WTC11 (cell line): ENCODE results near the gene DCP1B.

Experiments
- AFF4 ChIP-seq: sonication (generic); formaldehyde crosslinking; IDR thresholded peaks from 2 replicates; pipeline ENCODE4 v1.8.1; 2023; ENCODE audit warnings: mild to moderate bottlenecking, missing genetic modification reagents, borderline replicate concordance
- ATF3 ChIP-seq: sonication (generic); formaldehyde crosslinking; conservative IDR thresholded peaks from 2 replicates; pipeline ENCODE4 v1.8.1; 2022; ENCODE audit warnings: mild to moderate bottlenecking, missing genetic modification reagents
- ESRRA ChIP-seq: sonication (generic); formaldehyde crosslinking; IDR thresholded peaks from 2 replicates; pipeline ENCODE4 v1.8.1; 2022; ENCODE audit warnings: mild to moderate bottlenecking, missing genetic modification reagents, borderline replicate concordance
- ETV6 ChIP-seq: sonication (generic); formaldehyde crosslinking; IDR thresholded peaks from 2 replicates; pipeline ENCODE4 v1.8.1; 2022; ENCODE audit warnings: mild to moderate bottlenecking, missing genetic modification reagents
- NR2C2 ChIP-seq: sonication (generic); formaldehyde crosslinking; IDR thresholded peaks from 2 replicates; pipeline ENCODE4 v1.8.0; 2022; ENCODE audit warnings: mild to moderate bottlenecking, missing genetic modification reagents
- NR3C1 ChIP-seq: sonication (generic); formaldehyde crosslinking; conservative IDR thresholded peaks from 2 replicates; pipeline ENCODE4 v1.8.1; 2023; ENCODE audit warnings: low read depth, mild to moderate bottlenecking, missing genetic modification reagents
- TEAD1 ChIP-seq: sonication (generic); formaldehyde crosslinking; IDR thresholded peaks from 2 replicates; pipeline ENCODE4 v1.8.0; 2022; ENCODE audit warnings: mild to moderate bottlenecking, missing genetic modification reagents
- TEAD4 ChIP-seq: sonication (generic); formaldehyde crosslinking; IDR thresholded peaks from 2 replicates; pipeline ENCODE4 v1.8.0; 2022; ENCODE audit warnings: mild to moderate bottlenecking, missing genetic modification reagents
- ZNF512 ChIP-seq: sonication (generic); formaldehyde crosslinking; IDR thresholded peaks from 2 replicates; pipeline ENCODE4 v1.8.1; 2022; ENCODE audit warnings: missing genetic modification reagents, borderline replicate concordance
- TF ChIP-seq, protein P1 (sequence below): fragments of 200-600 bp; IDR thresholded peaks from 2 replicates; pipeline ENCODE4 v1.8.0; 2022; ENCODE audit warnings: antibody characterized with exemption
- TF ChIP-seq, protein P2 (sequence below): sonication (generic); formaldehyde crosslinking; IDR thresholded peaks from 2 replicates; pipeline ENCODE4 v1.8.1; 2022; ENCODE audit warnings: mild to moderate bottlenecking, moderate library complexity, missing genetic modification reagents

DNA sequence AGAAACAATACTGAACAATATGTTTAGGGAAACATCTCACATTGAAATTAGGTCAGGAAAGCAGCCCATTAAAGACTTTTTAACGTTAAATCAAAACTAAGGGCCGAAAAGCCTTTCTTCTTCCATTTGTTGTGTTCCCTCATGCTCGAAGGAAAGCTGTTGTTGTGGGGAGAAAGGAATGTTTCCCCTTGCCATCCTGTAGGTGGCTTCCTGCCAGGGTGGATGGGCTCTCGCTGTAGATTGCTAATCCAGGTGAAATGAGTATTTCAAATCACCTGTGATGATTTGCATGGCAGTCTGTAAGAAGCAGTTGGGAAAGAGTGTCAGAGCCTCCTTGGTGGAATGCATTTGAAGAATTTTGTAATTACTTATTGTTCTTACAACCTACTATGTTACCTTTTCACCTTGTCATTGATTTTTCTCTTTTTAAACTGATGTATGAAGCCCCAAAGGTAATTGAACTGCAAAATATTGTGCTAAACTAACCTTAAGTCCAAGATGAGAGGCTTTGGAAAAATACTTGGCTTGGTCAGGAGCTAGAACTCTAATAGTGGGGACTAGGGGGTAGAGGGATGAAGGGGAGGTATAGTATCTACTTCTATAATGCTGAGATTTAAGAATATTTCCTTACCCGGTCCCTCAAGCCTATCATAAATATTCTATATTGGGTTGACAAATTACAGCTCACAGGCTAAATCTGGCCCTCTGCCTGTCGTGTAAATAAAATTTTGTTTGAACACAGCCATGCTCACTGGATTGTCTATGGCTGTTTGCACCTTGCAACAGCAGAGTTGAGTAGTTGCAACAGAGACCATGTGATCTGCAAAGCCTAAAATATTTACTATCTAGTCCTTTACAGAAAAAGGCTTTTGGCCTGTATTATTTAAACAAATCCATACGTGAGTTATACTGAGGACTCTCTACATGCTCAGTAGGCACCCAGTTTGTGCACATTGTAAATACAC lies 7.7 kb upstream of the DCP1B start:
- TF ChIP-seq, protein P1, sequence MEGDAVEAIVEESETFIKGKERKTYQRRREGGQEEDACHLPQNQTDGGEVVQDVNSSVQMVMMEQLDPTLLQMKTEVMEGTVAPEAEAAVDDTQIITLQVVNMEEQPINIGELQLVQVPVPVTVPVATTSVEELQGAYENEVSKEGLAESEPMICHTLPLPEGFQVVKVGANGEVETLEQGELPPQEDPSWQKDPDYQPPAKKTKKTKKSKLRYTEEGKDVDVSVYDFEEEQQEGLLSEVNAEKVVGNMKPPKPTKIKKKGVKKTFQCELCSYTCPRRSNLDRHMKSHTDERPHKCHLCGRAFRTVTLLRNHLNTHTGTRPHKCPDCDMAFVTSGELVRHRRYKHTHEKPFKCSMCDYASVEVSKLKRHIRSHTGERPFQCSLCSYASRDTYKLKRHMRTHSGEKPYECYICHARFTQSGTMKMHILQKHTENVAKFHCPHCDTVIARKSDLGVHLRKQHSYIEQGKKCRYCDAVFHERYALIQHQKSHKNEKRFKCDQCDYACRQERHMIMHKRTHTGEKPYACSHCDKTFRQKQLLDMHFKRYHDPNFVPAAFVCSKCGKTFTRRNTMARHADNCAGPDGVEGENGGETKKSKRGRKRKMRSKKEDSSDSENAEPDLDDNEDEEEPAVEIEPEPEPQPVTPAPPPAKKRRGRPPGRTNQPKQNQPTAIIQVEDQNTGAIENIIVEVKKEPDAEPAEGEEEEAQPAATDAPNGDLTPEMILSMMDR, result no peak
- TF ChIP-seq NR3C1 (CRISPR knock-in tag), result no peak
- TF ChIP-seq TEAD4, result no peak
- no peak for TF ChIP-seq ATF3 (CRISPR knock-in tag)
- TF ChIP-seq, protein P2, sequence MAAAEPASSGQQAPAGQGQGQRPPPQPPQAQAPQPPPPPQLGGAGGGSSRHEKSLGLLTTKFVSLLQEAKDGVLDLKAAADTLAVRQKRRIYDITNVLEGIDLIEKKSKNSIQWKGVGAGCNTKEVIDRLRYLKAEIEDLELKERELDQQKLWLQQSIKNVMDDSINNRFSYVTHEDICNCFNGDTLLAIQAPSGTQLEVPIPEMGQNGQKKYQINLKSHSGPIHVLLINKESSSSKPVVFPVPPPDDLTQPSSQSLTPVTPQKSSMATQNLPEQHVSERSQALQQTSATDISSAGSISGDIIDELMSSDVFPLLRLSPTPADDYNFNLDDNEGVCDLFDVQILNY, result no peak
- TF ChIP-seq NR2C2, result no peak
- no peak for TF ChIP-seq ETV6 (CRISPR knock-in tag)
- TF ChIP-seq ZNF512 (CRISPR knock-in tag), result no peak
- TF ChIP-seq ESRRA, result no peak
- TF ChIP-seq TEAD1 (CRISPR knock-in tag), result no peak
- TF ChIP-seq AFF4 (CRISPR knock-in tag), result no peak
